ENCODE data around the gene HMOX1.
"Not testable (repeated sequence)": the region's sequence is repeated elsewhere in the genome, so short reads cannot be mapped to it uniquely, and the experiment has no call there.

HMOX1 gene

GRCh38 chr22:35432228-35432905 is 51.5 kb downstream of the HMOX1 start:
- no peak for DNase-seq (ENCODE audit: low read depth, low spot score)

GRCh38 chr22:35434061-35434710 is 53.3 kb downstream of the HMOX1 start:
- DNase-seq (ENCODE audit: low read depth, low spot score), result no peak

- no peak for DNase-seq (ENCODE audit: low read depth, low spot score)
Observed at GRCh38 chr22:35435201-35435740, 54.4 kb downstream of the HMOX1 start.

GRCh38 chr22:35436421-35436820 is 55.5 kb downstream of the HMOX1 start:
- DNase-seq (ENCODE audit: low read depth, low spot score), result no peak

GRCh38 chr22:35437049-35437448 is 56.2 kb downstream of the HMOX1 start:
- DNase-seq (ENCODE audit: low read depth, low spot score), result no peak

- not testable (repeated sequence) for DNase-seq (ENCODE audit: low read depth, low spot score)
Observed at GRCh38 chr22:35438673-35439364, 57.9 kb downstream of the HMOX1 start.

- DNase-seq (ENCODE audit: low read depth, low spot score), result no peak
Observed at GRCh38 chr22:35439365-35439717, 58.4 kb downstream of the HMOX1 start.

GRCh38 chr22:35440129-35440528 is 59.2 kb downstream of the HMOX1 start:
- DNase-seq (ENCODE audit: low read depth, low spot score), result no peak

- no peak for DNase-seq (ENCODE audit: low read depth, low spot score)
Observed at GRCh38 chr22:35441489-35442100, 60.7 kb downstream of the HMOX1 start.

GRCh38 chr22:35442471-35442870 is 61.6 kb downstream of the HMOX1 start:
- no peak for DNase-seq (ENCODE audit: low read depth, low spot score)

- DNase-seq (ENCODE audit: low read depth, low spot score), result no peak
Observed at GRCh38 chr22:35443338-35443737, 62.4 kb downstream of the HMOX1 start.

All from brain pericyte (primary cell).